DMS53 treated with DMSO at 0.1 percent for 48 hours (cell line): ENCODE data around the gene SRC.

Experiments used
- DNase-seq: peaks from one replicate; lab custom pipeline; 2025; ENCODE audit not compliant: unreplicated experiment; lab: John Stamatoyannopoulos, UW

Gene SRC

GRCh38 chr20:37349517-37350491 is 3.9 kb downstream of the SRC start:
- no peak for DNase-seq

- DNase-seq, result no peak
These were observed 5.0 kb downstream of the SRC start for GRCh38 chr20:37350649-37351574.

- DNase-seq, result no peak
These were observed 6.0 kb downstream of the SRC start for GRCh38 chr20:37351689-37352607.

- DNase-seq, result no peak
These were observed 6.7 kb downstream of the SRC start for GRCh38 chr20:37352608-37352980.

GRCh38 chr20:37353285-37353849 is 7.4 kb downstream of the SRC start:
- DNase-seq, result no peak

GRCh38 chr20:37354210-37355195 is 8.6 kb downstream of the SRC start:
- DNase-seq, result no peak

- no peak for DNase-seq
These were observed 9.6 kb downstream of the SRC start for GRCh38 chr20:37355252-37356180.

GRCh38 chr20:37356387-37356786 is 10.4 kb downstream of the SRC start:
- DNase-seq, result no peak

- DNase-seq, result no peak
These were observed 11.0 kb downstream of the SRC start for GRCh38 chr20:37356961-37357371.

- no peak for DNase-seq
These were observed 11.8 kb downstream of the SRC start for GRCh38 chr20:37357481-37358365.

GRCh38 chr20:37358366-37359150 is 12.6 kb downstream of the SRC start:
- no peak for DNase-seq

GRCh38 chr20:37359331-37359730 is 13.4 kb downstream of the SRC start:
- no peak for DNase-seq

- DNase-seq, result no peak
These were observed 13.9 kb downstream of the SRC start for GRCh38 chr20:37359836-37360235.

- no peak for DNase-seq
These were observed 14.6 kb downstream of the SRC start for GRCh38 chr20:37360391-37361115.

GRCh38 chr20:37361336-37361735 is 15.4 kb downstream of the SRC start:
- DNase-seq, result no peak
